Erythroblast (primary cell): Measurements from ENCODE around the gene BCL2.

ENCODE experiments used
- GATA1 ChIP-seq: IDR thresholded peaks from 2 replicates; pipeline ENCODE4 v1.6.1; 2011; ENCODE audit warnings: low read depth, mild to moderate bottlenecking, control low read depth, low read length, moderate library complexity
- POLR2A ChIP-seq: IDR thresholded peaks from 2 replicates; pipeline ENCODE4 v1.6.1; 2011; ENCODE audit warnings: mild to moderate bottlenecking, low read length

GRCh38 chr18:63293935-63294334 lies 25.6 kb downstream of the BCL2 start:
- TF ChIP-seq POLR2A, result no peak
- no peak for TF ChIP-seq GATA1
